Stomach (tissue), 4 donors: ENCODE measurements around the gene KLHDC7B.

Experiments
- POLR2A ChIP-seq, 4 donors: fragments of 450-650 bp; IDR thresholded peaks; one replicate each; pipeline ENCODE4 v1.6.1; 2016; ENCODE audit warnings: antibody characterized with exemption in 4 of 4, control low read depth in 2 of 4, mild to moderate bottlenecking in 1 of 4, moderate library complexity in 1 of 4
- POLR2AphosphoS5 ChIP-seq, 3 donors: sonication (generic); formaldehyde crosslinking; IDR thresholded peaks; one replicate each; pipeline ENCODE4 v1.6.1; 2016; ENCODE audit warnings: antibody characterized with exemption in 3 of 3
- TF ChIP-seq, protein P1 (sequence below), 7 experiments: fragments of 450-650 bp in 4 of 7; fragments of 200-600 bp in 3 of 7; sonication (generic) in 3 of 7; IDR thresholded peaks; one replicate each; pipeline ENCODE4 v1.5.1; 2016 to 2019; ENCODE audit warnings: antibody characterized with exemption in 7 of 7, control low read depth in 2 of 7, mild to moderate bottlenecking in 1 of 7

GRCh38 chr22:50530580-50530876 is 15.2 kb upstream of the KLHDC7B start:
- TF ChIP-seq, protein P1, sequence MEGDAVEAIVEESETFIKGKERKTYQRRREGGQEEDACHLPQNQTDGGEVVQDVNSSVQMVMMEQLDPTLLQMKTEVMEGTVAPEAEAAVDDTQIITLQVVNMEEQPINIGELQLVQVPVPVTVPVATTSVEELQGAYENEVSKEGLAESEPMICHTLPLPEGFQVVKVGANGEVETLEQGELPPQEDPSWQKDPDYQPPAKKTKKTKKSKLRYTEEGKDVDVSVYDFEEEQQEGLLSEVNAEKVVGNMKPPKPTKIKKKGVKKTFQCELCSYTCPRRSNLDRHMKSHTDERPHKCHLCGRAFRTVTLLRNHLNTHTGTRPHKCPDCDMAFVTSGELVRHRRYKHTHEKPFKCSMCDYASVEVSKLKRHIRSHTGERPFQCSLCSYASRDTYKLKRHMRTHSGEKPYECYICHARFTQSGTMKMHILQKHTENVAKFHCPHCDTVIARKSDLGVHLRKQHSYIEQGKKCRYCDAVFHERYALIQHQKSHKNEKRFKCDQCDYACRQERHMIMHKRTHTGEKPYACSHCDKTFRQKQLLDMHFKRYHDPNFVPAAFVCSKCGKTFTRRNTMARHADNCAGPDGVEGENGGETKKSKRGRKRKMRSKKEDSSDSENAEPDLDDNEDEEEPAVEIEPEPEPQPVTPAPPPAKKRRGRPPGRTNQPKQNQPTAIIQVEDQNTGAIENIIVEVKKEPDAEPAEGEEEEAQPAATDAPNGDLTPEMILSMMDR (IDR thresholded peaks at IDR 0.05): no peak
- TF ChIP-seq POLR2A (IDR thresholded peaks at IDR 0.05): no peak
- TF ChIP-seq POLR2AphosphoS5 (IDR thresholded peaks at IDR 0.05): no peak
